AG04449 (cell line): Measurements from ENCODE around the gene TRPV4.
A peak's percentile ranks its signal among the peaks of the same experiment; 100 is the strongest.

Experiments
- CTCF ChIA-PET: fragments of 350-600 bp; formaldehyde crosslinking; extraction: SDS; loops from one replicate; lab custom pipeline; 2021; ENCODE audit warnings: antibody characterized with exemption; lab: Yijun Ruan, JAX
- POLR2A ChIA-PET: fragments of 400-600, 350-600 bp; formaldehyde crosslinking; extraction: SDS; loops from one replicate; lab custom pipeline; 2020; ENCODE audit warnings: antibody characterized with exemption, inconsistent platforms; lab: Yijun Ruan, JAX
- DNase-seq: peaks from one replicate; pipeline ENCODE4 v3.0.0-alpha.2; 2010; ENCODE audit warnings: low read depth, low spot score
- H3K4me3 ChIP-seq: 2 replicates; pipeline ENCODE4 v1.5.1; 2011; ENCODE audit warnings: low read depth, mild to moderate bottlenecking, control low read depth, low read length
- TF ChIP-seq, protein P1 (sequence below): IDR thresholded peaks from one replicate; pipeline ENCODE4 v1.5.1; 2011; ENCODE audit warnings: mild to moderate bottlenecking, moderate library complexity, low read length, control low read depth, inconsistent platforms; ENCODE audit not compliant: insufficient read depth; ENCODE audit errors: missing control alignments

TRPV4 gene

DNA sequence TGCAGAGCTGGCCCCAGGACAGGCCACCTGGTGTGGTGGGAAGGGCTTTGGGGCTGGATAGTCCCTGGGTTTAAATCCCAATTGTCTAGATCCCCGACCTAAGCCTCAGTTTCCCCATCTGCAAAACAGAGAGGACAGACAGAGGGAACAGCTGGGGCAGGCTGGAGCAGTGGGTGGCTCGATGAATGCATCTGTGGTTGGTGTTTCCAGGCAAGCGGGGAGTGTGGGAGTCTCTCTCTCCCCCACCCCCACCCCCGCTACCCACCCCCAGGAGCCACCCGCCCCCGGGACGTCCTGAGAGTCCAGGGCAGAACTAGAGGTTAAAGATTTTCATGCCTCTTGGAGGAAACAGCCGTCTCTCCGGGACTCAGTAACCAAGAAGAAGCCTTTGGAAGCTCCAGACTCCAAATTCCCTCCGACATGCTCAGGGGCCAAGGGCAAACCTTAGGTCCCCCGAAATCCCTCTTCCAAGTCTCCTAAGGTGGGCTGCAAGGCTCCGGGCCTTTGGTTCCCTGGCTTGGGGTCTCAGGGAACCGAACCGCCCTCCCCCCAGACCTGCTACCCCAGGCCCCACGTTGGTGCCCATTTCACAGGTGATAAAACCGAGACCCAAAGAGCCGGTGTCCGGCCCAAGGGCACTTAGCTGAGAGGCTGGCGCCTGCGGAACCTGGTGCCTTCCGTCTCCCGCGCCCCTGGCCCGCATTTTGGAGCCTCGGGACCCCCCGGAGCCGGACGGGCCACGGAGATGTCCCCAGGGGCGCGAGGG lies 474 bp downstream of the TRPV4 start:
- DNase-seq: no peak
- ChIA-PET POLR2A (no interaction called here), CTCF (interaction anchor here (0.9 to 12.7 kb wide), 3 partner anchors 15 to 28 kb away, joined by 3 to 190 read pairs (median 52); no protein-coding TSS in a partner anchor)
- H3K4me3 ChIP-seq: peak overlapping the region; percentile 63
- TF ChIP-seq, protein P1, sequence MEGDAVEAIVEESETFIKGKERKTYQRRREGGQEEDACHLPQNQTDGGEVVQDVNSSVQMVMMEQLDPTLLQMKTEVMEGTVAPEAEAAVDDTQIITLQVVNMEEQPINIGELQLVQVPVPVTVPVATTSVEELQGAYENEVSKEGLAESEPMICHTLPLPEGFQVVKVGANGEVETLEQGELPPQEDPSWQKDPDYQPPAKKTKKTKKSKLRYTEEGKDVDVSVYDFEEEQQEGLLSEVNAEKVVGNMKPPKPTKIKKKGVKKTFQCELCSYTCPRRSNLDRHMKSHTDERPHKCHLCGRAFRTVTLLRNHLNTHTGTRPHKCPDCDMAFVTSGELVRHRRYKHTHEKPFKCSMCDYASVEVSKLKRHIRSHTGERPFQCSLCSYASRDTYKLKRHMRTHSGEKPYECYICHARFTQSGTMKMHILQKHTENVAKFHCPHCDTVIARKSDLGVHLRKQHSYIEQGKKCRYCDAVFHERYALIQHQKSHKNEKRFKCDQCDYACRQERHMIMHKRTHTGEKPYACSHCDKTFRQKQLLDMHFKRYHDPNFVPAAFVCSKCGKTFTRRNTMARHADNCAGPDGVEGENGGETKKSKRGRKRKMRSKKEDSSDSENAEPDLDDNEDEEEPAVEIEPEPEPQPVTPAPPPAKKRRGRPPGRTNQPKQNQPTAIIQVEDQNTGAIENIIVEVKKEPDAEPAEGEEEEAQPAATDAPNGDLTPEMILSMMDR: no peak

DNA sequence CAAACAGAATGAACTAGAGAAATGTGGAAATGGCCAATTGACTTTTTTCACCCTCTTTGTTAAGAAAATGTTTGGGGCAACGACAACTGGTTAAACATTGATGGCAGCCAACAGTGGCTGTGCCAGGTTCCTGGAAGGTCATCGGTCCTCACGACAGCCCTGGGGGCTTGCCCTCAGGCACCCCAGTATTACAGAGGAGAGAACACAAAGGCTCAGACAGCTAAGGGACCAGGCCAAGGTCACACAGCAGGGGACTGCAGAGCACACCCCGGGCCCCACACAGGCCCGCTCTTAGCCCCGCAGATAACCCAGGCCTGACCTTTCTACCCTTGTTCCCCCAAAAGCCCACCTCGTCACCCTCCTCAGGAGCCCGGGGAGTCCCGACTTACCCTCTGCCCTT lies 1.3 kb downstream of the TRPV4 start:
- POLR2A ChIA-PET: no interaction called here
- CTCF ChIA-PET: interaction anchor here (1.3 to 12.7 kb wide), 3 partner anchors 9 to 27 kb away, joined by 4 to 190 read pairs (median 52); no protein-coding TSS in a partner anchor
- no peak for DNase-seq
- TF ChIP-seq, protein P1: no peak
- H3K4me3 ChIP-seq: no peak overlapping the region

DNA sequence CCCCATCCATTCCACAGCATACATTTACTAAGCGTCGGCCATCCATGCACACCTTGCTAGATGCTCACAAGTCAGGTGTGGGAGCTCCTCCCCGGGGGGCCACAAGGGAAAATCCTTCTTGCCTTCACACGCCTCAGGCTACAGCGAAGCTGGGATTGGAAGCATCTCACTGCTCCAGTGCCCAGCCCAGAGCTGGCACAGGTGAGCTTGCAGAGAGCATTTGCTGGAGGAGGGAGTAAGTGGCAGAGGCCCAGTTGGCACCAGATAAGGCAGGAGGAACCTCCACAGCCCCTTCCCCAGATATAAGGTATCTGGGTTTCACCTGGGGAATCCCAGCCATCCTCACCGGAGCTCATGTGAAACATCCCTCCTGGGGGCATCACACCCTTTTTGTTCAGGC lies 1.8 kb downstream of the TRPV4 start:
- no peak for DNase-seq
- POLR2A ChIA-PET: no interaction called here
- CTCF ChIA-PET: interaction anchor here (1.3 to 12.7 kb wide), 3 partner anchors 9 to 27 kb away, joined by 4 to 190 read pairs (median 52); no protein-coding TSS in a partner anchor
- TF ChIP-seq, protein P1: no peak
- H3K4me3 ChIP-seq: no peak overlapping the region

DNA sequence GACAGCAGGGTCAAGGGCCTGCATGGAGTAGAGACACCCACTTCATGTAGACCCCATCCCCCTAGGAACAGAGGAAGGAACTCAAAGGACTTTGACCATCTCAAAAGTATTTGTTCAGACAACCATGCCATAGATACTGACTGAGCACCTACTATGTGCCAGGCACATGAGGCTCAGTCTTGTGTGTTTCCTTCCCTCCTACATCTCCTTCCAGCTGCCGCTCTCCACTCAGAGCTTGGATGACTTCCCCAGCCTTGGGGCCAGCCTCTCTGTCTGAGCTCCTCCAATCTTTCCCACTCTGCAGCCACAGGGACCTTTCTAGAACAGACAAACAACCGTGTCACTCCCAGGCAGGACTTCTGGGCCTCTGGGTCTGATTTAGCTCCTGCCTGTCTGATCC lies 2.5 kb downstream of the TRPV4 start:
- TF ChIP-seq, protein P1: no peak
- CTCF ChIA-PET: interaction anchor here (1.0 to 12.7 kb wide), 4 partner anchors 8 to 402 kb away, joined by 3 to 190 read pairs (median 28); no protein-coding TSS in a partner anchor
- POLR2A ChIA-PET: no interaction called here

DNA sequence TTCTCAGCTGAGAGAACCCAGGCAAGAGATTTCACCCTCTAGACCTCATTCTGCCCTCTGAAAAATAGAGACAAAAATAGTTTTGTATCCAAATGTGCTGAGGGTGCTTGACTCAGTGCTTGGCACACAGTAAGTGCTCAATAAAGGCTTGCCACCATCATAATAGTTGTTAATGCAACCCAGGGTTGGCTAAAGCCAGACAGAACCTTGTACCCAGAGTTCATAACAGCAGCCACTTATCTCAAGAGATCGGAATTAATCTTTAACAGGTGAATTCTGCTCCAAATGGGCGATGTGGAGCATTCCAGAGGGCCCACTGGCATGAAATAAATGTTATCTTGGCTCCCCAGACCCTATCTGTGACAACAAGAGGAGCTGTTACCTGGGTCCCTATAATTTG lies 2.9 kb downstream of the TRPV4 start:
- POLR2A ChIA-PET: no interaction called here
- DNase-seq: no peak
- TF ChIP-seq, protein P1: no peak
- H3K4me3 ChIP-seq: no peak overlapping the region
- CTCF ChIA-PET: interaction anchor here (1.0 to 12.7 kb wide), 4 partner anchors 7 to 402 kb away, joined by 3 to 190 read pairs (median 28); no protein-coding TSS in a partner anchor

More for the DNA sequence above, 2.5 kb downstream of the TRPV4 start:
- DNase-seq: no peak
- H3K4me3 ChIP-seq: no peak overlapping the region

DNA sequence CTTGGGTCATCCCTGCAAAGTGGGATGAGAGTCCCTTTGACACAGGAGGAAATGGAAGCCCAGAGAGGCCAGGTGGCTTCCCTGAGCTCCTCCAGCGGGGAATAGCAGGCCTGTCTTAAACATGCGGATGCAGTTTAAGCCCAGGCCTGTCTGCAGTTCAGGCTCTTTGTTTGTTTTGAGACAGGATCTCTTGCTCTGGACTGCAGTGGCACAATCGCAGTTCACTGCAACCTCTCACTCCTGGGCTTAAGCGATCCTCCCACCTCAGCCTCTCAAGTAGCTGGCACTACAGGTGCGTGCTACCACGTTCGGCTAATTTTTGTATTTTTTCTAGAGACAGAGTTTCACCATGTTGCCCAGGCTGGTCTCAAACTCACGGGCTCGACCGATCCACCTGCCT lies 3.5 kb downstream of the TRPV4 start:
- POLR2A ChIA-PET: no interaction called here
- CTCF ChIA-PET: interaction anchor here (0.8 to 12.7 kb wide), 4 partner anchors 18 to 401 kb away, joined by 3 to 190 read pairs (median 28); no protein-coding TSS in a partner anchor

More for the DNA sequence above, 3.5 kb downstream of the TRPV4 start:
- no peak for DNase-seq
- H3K4me3 ChIP-seq: no peak overlapping the region
- TF ChIP-seq, protein P1: no peak
